GM10248 (cell line): Measurements from ENCODE around the gene TDO2.

Source experiments
- CTCF ChIA-PET: fragments of 300-600 bp; sonication (Branson Sonifier 250); formaldehyde crosslinking; extraction: SDS; loops from one replicate; lab custom pipeline; 2021; ENCODE audit warnings: antibody characterized with exemption; lab: Yijun Ruan, JAX
- POLR2A ChIA-PET: fragments of 350-650 bp; sonication (Branson Sonifier 250); formaldehyde crosslinking; extraction: SDS; loops from one replicate; lab custom pipeline; 2020; ENCODE audit warnings: antibody characterized with exemption; lab: Yijun Ruan, JAX
- DNase-seq: peaks from one replicate; pipeline ENCODE4 v3.0.0; 2012; ENCODE audit errors: extremely low spot score
- TF ChIP-seq, protein P1 (sequence below): IDR thresholded peaks from 2 replicates; pipeline ENCODE4 v1.5.1; 2012; ENCODE audit warnings: mild to moderate bottlenecking, low read depth; ENCODE audit errors: extremely low read depth, missing control alignments, control extremely low read depth

TDO2 gene

DNA sequence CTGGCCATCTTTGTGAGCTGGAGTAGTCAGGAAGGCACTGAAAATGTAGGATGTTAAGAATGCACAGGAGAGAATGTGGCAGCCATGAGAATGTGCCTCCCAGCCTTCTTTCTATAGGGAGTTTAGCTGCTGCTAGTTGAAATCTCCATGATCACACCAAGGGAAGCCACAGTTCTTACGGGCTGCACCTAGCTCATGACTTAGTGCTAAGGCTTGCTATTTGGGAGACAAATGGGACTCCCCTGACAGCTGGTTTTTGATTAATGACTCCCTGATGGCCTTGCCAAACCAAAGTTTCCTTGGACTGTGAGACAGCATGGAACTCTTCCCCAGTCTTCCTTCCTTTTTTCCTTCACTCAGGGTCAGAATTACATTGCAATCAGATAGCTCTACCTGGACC lies 41.0 kb downstream of the TDO2 start:
- ChIA-PET CTCF (interaction anchor here (1.3 to 2.5 kb wide), 2 partner anchors 9 to 134 kb away, joined by 3 to 18 read pairs; partner anchors contain the start of gene CTSO), POLR2A (no interaction called here)
- DNase-seq, result no peak
- TF ChIP-seq, protein P1, sequence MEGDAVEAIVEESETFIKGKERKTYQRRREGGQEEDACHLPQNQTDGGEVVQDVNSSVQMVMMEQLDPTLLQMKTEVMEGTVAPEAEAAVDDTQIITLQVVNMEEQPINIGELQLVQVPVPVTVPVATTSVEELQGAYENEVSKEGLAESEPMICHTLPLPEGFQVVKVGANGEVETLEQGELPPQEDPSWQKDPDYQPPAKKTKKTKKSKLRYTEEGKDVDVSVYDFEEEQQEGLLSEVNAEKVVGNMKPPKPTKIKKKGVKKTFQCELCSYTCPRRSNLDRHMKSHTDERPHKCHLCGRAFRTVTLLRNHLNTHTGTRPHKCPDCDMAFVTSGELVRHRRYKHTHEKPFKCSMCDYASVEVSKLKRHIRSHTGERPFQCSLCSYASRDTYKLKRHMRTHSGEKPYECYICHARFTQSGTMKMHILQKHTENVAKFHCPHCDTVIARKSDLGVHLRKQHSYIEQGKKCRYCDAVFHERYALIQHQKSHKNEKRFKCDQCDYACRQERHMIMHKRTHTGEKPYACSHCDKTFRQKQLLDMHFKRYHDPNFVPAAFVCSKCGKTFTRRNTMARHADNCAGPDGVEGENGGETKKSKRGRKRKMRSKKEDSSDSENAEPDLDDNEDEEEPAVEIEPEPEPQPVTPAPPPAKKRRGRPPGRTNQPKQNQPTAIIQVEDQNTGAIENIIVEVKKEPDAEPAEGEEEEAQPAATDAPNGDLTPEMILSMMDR, result no peak

DNA sequence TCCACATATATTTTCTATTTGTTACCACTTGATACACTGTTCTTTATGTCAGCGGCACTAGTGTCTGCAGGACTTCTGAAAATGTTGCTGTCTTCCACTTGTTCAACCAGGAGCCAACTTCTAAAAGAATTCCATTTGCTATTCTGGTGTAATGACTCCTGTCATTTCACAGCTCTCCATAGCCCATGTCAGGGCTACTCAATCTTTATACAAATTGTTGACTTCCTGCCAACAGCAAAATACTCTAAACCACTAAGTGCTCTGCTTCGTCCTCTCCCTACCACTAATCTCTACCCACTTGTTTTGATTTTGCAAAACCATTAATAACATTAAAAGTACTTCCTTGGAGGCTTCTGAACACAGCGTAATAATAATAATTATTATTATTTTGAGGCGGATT lies 43.0 kb downstream of the TDO2 start:
- CTCF ChIA-PET, result no interaction called here
- TF ChIP-seq, protein P1, result no peak
- POLR2A ChIA-PET, result no interaction called here
- DNase-seq, result no peak

DNA sequence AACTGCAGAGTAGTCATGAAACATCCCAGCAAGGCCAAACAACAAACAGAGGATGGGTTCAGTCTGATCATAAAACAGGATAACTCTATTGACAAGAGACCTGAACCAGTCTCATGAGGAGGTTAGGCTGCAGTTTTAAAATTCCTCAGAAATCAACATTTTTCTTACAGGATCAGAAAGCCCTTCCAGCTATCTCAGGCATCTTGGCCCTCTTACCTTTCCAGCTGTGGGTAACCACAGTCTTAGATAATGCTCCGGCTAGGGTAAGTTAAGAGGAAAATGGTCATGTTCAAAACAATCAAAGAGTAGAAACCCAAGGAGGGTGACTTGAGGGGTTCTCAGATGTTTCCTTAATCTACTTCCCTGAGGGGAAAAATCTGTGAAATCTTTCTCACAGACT lies 45.0 kb downstream of the TDO2 start:
- TF ChIP-seq, protein P1, result no peak
- CTCF ChIA-PET, result interaction anchor here (1.5 kb wide), 1 partner anchor 137 kb away, joined by 3 read pairs; no protein-coding TSS in a partner anchor
- POLR2A ChIA-PET, result no interaction called here
- no peak for DNase-seq

DNA sequence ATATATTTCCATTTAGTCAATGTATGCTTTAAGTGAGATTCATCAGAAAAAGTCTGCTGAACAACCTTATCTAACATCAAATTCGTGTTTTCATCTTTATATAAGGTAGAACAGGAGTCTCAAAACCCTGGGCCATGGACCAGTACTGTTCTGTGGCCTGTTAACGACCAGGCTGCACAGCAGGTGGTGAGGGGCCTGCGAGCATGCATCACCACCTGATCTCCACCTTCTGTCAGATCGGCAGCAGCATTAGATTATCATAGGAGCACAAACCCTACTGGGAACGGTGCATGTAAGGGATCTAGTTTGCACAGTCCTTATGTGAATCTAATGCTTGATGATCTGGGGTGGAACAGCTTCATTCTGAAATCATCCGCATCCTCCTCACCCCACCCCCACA lies 47.0 kb downstream of the TDO2 start:
- TF ChIP-seq, protein P1, result no peak
- ChIA-PET POLR2A (no interaction called here), CTCF (interaction anchor here (3.8 kb wide), 1 partner anchor 141 kb away, joined by 34 read pairs; no protein-coding TSS in a partner anchor)
- no peak for DNase-seq

DNA sequence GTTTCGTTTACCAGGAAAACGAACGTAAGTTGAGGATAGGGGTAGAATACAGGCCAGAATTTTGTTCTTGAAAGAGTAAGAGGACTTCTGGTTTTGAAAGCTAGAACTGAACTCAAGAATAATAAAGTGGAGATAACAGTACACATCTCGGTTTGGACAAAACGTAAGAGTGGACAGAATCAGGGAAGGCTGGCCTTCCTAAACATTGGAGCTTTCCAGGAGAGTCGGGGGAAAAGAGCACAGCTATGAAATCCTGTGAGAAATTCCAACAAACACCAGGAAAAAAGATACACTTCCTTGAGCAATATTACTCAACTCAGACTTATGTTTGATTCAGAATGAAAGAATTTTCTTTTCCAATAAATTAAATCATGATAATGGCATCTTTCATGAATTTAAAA lies 49.0 kb downstream of the TDO2 start:
- POLR2A ChIA-PET, result no interaction called here

DNA sequence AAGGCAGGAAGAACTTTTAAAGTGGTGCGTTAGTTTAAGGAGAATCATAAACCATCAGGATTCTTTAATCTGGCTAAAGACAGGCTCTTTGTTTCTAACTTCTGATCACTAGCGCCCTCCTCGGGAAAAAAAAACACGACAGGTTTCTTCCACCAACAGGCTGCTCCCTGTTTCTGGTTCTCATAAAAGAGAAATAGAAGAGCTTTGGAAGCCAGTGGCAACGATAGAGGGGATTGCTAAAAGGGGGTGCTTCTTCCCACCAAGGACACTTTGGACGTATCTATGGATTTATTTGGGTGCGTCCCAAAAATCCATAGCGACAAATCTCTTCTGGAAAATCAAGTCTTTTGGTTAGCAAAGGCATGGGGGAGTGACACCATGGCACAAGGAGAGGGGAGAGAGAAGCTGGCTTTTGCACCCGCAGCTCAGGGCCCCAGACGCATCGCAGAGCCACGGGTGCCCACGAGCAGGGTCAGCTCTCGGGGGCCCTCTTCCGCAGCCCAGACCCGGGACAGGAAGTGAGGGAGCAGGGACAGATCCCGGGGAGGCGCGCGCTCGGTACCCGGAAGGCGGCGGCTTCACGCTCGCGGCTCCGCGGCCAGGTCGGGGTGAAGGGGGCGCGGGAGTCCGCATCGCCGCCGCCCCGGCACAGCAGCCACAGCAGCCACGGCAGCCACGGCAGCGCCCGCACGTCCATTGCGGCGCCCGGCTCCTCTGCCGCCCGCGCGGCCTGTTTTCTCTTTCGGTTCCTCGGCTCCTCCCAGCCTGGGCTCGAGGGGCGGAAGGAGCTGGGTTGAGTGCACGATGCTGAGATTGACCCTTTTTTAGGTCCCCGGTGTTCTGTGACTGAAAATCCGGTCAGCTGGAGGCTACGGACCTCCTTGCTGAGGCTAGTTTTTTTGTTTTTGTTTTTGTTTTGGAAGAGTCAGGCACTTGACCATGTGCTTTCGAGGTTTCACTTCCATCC lies 49.9 kb downstream of the TDO2 start, which contains the start of gene CTSO:
Gene CTSO, minus strand, starts transcription at position 716 of the 967 bp plus-strand sequence. Its CDS starts 19 bp downstream, at position 697.
- peak; percentile 81 for DNase-seq
- CTCF ChIA-PET, result interaction anchor here (0.6 to 3.8 kb wide), 27 partner anchors 10 to 991 kb away, joined by 3 to 34 read pairs (median 4); no protein-coding TSS in a partner anchor
- POLR2A ChIA-PET, result no interaction called here
- TF ChIP-seq, protein P1, result peak; percentile 53

More for the DNA sequence above, 49.0 kb downstream of the TDO2 start:
- CTCF ChIA-PET, result interaction anchor here (0.8 to 3.8 kb wide), 22 partner anchors 9 to 990 kb away, joined by 3 to 34 read pairs (median 4); no protein-coding TSS in a partner anchor
- TF ChIP-seq, protein P1, result no peak
- no peak for DNase-seq
